ENCODE measurements around the gene TTC28.

Gene TTC28

GRCh38 chr22:28394513-28395110 is 285.0 kb downstream of the TTC28 start:
- TF ChIP-seq CTCF (IDR thresholded peaks at IDR 0.05; ENCODE audit: extremely low read depth, missing control alignments) = no peak
- DNase-seq (ENCODE audit: low spot score) = no peak

GRCh38 chr22:28381429-28382167 is 298.0 kb downstream of the TTC28 start:
- no peak for DNase-seq (ENCODE audit: low spot score)

GRCh38 chr22:28379951-28380350 is 299.7 kb downstream of the TTC28 start:
- no peak for TF ChIP-seq CTCF (IDR thresholded peaks at IDR 0.05; ENCODE audit: extremely low read depth, missing control alignments)
- no peak for DNase-seq (ENCODE audit: low spot score)

More at GRCh38 chr22:28381429-28382167, 298.0 kb downstream of the TTC28 start:
- no peak for TF ChIP-seq CTCF (IDR thresholded peaks at IDR 0.05; ENCODE audit: extremely low read depth, missing control alignments)

GRCh38 chr22:28379075-28379779 is 300.4 kb downstream of the TTC28 start:
- DNase-seq (ENCODE audit: low spot score) = no peak
- no peak for TF ChIP-seq CTCF (IDR thresholded peaks at IDR 0.05; ENCODE audit: extremely low read depth, missing control alignments)

- DNase-seq (ENCODE audit: low spot score) = no peak
- no peak for TF ChIP-seq CTCF (IDR thresholded peaks at IDR 0.05; ENCODE audit: extremely low read depth, missing control alignments)
Observed at GRCh38 chr22:28375761-28376534, 303.7 kb downstream of the TTC28 start.

GRCh38 chr22:28373831-28374230 is 305.8 kb downstream of the TTC28 start:
- TF ChIP-seq CTCF (IDR thresholded peaks at IDR 0.05; ENCODE audit: extremely low read depth, missing control alignments) = no peak
- no peak for DNase-seq (ENCODE audit: low spot score)

Data from GM20000 (cell line).